Stimulated activated CD4-positive, alpha-beta T cell treated with anti-CD3 and anti-CD28 coated beads, Interleukin-2, amount 100 ng/mL, for 24 hours (primary cell): ENCODE data around the gene ARIH1.

Experiments
- DNase-seq, 2 donors: peaks; one replicate each; pipeline ENCODE4 v3.0.0-alpha.2; 2020

The ARIH1 gene

DNA sequence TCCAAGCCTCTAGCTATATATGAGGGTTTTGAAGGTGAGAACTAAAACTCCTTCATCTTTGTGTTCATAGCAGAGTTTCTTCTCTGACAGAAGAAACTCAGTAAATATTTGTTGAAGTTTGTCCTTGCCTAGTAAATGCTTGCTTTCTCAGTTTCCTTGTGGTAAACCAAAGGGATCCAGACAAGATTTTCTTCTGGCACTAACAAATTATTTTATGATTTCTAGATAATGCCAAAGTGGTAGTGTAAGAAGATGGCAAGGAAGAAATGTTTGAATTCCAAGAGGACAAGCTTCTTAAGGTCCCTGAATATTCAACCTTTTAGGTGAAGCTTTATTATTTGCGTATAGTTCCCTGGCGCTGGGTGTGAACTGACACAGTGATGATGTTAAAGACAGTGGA is 14.4 kb downstream of the ARIH1 start:
- no peak for DNase-seq

DNA sequence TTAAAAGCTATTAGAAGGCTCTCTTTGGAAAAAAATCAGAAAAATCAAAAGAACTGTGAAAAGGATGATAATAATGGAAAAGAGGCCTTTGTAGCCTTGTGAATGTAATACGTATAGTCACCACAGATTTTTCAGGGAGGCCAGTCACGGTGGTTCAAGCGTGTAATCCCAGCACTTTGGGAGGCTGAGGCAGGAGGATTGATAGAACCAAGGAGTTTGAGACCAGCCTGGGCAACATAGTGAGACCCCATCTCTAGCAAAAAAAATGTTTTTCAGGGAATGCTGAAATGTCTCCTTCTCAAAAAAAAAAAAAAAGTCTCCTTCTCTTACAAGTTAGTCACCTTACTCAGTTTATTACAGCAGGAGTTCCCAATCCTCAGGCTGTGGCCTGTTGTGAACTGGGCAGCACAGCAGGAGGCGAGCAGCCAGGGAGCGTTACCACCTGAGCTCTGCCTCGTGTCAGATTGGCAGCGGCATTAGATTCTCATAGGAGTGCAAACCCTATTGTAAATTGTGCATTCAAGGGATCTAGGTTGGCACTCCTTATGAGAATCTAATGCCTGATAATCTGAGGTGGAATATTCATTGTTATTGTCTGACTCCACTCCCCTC is 15.9 kb downstream of the ARIH1 start:
- no peak for DNase-seq

GRCh38 chr15:72491768-72492167 is 17.6 kb downstream of the ARIH1 start:
- DNase-seq, result no peak

DNA sequence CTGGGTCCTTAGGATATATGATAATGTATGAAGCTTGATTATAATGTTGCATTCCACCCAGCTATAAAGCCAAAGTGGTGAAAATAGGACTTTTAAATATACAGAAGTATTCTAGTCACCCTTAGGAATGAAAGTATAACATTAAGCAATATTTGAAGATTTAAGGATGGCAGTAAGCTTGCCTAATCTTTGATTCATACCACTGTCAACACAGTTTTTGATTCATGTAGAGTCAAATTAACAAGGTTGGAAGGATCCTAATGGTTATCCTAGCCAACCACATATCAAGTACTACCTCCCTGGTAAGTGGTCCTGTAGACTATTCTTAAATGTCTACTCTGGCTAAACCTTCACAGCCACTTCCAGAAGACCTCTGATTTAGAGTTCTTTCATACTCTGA is 18.6 kb downstream of the ARIH1 start:
- no peak for DNase-seq

GRCh38 chr15:72493220-72493619 is 19.1 kb downstream of the ARIH1 start:
- DNase-seq, result no peak

GRCh38 chr15:72495007-72495406 is 20.9 kb downstream of the ARIH1 start:
- DNase-seq, result no peak

DNA sequence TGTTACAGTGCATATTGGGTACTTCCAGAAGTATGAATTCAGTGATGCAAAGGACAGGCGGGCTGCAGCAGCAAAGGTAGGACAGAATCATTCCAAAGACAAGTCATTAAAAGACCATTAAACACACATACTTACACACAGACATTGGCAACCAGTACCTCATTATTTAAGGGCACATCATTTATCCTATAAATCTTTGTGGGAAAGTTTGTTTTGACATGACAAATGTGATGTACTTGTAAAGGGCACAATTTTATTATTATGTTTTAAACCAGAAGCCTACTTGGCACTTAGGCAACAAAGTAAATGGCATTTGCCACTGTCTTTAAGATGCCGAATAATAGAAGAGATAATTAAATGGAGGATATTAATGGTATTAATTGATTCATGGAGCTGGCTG is 22.7 kb downstream of the ARIH1 start:
- DNase-seq, result no peak

GRCh38 chr15:72497402-72497801 is 23.3 kb downstream of the ARIH1 start:
- no peak for DNase-seq

GRCh38 chr15:72502220-72502809 is 28.2 kb downstream of the ARIH1 start:
- no peak for DNase-seq

DNA sequence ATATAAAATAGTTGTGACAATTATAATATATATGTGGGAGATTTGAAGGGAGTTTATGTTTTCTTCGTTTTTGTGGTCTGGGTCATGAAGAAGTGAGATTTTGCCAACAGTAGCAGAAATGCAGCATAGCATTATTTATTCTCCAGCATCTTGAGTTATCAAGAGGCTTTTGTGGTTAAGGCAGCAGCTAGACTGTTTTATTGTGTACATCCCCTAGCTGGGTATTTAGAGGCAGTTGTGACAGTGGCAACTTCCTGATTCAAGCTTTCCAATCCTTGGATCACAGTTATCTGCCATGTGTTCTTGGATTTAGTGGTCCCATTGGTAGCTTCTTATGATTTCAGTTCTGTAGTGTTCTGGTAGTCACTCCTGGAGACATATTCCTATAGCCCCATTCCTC is 29.0 kb downstream of the ARIH1 start:
- no peak for DNase-seq

DNA sequence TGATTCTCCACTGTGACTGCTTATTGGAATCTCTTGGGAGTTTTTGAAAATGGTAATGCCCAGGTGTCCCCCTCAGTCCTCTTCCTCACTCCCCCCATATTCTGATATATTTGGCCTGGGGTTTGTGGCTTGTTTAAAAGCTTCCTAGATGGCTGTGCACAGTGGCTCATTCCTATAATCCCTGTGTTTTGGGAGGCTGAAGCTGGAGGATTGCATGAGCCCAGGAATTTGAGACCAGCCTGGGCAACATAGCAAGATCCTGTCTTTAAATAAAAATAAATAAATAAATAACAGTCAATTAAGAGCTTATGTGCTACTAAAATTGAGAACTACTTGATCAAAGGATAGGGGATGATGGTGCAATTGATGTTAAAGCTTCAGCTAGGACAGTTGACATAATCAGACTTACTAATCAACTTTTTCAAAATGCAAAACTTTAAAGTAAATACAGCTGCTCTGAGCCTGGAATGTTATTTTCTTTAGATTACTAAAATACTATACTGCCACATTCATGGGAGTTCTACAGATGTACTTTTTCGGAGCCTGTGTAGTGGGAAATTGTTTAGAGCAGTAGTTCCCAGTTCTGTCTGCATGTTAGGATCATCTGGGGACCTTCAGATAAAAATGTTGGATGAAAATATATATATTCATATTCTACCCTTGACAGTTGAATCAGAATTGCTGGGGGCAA is 33.4 kb downstream of the ARIH1 start:
- DNase-seq, result no peak

DNA sequence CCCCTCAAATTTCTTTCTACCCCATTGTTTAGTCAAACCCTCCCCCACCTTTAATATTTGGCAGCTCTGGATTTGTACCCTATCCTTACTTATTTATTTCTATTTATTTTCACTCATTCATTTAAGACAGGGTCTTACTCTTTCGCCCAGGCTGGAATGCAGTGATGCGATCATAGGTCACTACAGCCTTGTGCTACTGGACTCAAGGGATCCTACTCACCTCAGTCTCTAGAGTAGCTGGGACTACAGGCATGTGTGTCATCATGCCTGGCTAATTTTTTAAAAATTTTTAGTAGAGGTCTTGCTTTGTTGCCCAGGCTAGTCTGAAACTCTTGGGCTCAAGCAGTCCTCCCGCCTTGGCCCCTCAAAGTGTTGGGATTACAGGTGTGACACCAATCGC is 35.4 kb downstream of the ARIH1 start:
- no peak for DNase-seq

DNA sequence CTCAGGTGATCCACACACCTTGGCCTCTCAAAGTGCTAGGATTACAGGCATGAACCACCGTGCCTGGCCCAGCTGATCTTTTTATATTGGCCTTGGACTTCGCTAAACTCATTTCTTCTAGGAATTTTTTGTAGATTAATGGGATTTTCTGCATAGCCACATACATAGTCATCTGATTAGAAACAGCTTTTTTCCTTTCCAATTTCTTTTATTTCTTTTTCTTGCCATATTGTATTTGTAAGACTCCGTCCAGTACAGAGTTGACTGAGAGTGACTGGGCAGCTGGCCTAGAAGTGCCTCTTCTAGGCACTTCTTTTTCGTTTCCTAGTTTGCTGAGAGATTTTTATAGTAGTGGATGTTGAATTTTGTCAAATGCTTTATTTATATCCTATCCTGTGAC is 37.4 kb downstream of the ARIH1 start:
- no peak for DNase-seq

DNA sequence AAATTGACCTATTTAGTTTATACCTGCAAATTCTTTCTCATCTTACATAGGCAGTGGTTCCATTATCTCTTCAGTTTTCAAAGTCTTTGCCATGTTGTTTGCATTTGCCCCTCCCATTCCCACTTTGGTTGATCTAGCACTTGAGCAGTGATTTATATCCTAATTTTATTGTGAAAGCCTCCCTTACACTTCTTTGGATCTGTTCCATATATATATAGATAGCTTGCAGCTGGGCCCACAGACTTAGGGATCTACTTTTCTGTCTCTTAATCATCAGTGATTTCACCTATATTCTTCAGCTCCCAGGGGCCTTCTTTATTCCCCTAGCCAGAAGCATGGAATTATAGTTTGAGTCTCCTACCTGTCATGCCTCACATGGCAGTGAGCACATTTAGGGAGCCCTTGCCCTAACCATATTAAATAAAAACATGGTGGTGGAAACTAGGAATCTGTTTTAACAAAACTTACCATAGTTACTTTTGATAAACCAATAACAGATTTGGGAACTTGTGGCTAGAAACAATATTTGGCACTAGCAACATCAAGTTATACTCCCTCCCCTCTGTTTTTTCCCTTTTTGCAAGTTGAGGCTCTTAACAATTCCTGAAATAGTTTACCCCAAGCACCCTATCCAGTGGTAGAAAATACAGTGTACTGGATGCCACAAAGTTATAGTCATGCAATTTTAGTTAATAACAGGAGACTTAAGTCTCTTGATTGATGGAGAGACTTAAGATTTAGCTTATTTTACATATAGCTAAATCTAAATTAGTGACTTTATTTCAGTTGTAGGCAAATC is 41.7 kb downstream of the ARIH1 start:
- DNase-seq, result no peak

GRCh38 chr15:72516777-72517176 is 42.6 kb downstream of the ARIH1 start:
- no peak for DNase-seq

DNA sequence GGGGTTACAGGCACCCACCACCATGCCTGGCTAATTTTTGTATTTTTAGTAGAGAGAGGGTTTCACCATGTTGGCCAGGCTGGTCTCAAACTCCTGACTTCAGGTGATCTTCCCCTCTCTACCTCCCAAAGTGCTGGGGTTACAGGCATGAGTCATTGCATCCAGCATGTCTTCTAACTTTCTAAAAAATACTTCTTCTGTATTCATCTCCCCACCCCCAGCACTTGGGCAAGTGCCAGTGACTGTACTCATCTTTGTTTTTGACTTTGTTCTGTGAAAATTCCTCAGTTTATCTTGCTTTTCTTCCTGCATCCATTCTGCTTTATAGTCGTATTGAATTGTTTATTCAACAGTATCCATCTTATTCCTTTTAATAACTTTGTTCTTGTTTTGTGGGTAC is 47.6 kb downstream of the ARIH1 start:
- DNase-seq, result no peak

- peak in 1 of 2 donors; percentile 14 for DNase-seq
Measured at GRCh38 chr15:72532991-72533601, 59.0 kb downstream of the ARIH1 start.

GRCh38 chr15:72534523-72534922 is 60.4 kb downstream of the ARIH1 start:
- peak in 1 of 2 donors; percentile 17 for DNase-seq

DNA sequence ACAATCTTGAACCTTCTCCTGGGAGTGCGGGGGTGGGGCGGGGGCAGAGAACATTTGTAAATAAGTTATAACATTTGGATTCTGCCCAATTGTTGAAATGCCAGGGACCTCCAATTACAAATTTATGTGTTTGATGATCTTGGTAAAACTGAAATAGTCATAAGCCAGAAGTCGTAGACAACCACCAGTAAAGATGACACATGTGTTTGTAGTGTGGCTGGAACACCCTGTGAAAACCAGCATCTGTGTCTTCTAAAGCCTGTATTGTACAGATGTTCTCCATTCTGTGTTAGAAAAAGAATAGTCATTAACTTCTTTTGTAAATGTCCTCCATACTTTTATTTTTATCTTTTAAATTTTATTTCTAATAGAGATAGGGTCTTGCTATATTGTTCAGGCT is 61.8 kb downstream of the ARIH1 start:
- DNase-seq, result no peak

DNA sequence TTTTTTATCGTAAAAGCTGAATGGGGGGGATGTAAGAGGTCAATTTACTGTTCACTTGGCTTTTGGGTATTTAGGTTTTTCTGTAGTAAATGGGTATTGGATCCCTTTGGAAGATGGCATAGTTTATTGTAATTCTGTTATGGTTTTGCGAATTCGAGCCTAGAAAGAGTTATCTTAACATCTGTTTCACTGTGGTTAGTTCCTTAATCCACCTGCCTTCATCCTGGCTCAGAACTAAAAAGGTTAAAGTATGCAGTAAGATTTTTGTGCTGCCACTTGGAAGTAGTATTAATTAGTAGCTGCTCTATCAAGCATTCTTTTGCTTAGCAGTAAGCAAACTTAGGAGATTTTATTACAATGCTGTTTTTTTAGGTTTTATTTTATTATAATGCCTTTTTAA is 62.4 kb downstream of the ARIH1 start:
- DNase-seq, result no peak

DNA sequence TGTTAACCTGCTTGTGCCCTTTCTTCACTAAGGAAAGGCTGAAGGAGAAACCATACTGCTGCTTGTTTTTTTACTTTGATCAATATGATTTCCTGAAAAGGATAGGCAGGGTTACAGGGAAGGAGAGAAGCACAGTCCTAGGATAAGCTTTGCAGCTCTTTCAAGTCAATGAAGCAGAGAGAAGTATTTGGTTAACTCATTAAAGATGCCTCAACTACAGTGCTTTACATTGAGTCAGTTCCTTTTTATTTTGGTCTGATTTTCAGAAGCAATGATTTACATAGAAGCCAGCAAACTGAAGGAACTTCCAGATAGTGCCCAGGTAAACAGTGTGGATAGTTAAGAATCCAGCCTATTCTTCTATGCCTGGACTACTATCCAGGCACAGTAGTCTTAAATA is 64.8 kb downstream of the ARIH1 start:
- DNase-seq, result no peak

- DNase-seq, result no peak
Measured at GRCh38 chr15:72540606-72541237, 66.6 kb downstream of the ARIH1 start.

- DNase-seq, result no peak
Measured at GRCh38 chr15:72541674-72542073, 67.5 kb downstream of the ARIH1 start.
